Right hindlimb (tissue), 1 donor: Measurements from ENCODE around the gene NGEF.
"Not testable (repeated sequence)": the region's sequence is repeated elsewhere in the genome, so short reads cannot be mapped to it uniquely, and the experiment has no call there.

Experiments
- DNase-seq: peaks from one replicate; pipeline ENCODE4 v3.0.0-alpha.2; 2018

The NGEF gene

GRCh38 chr2:232925153-232925820, 87.8 kb downstream of the NGEF start:
- DNase-seq, result peak; percentile 24

DNA sequence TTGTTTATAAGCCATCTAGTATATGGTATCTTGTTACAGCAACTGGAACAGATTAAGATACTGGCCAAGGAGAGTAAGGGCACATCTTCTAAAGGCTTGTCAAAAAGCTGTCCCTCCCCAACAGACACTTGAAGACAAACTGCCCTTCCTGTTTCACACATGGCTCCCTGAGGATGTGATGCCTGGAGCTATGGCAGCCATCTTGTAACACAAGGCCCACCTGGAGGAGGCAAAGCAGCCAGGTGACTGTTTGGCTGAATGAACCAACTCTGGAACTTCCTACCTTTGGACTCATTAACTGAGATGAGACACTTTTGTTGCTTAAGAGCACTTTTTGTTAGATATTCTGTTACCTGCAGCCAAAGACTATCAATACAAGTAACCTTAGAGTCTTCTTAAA, 88.6 kb downstream of the NGEF start:
- DNase-seq, result no peak

GRCh38 chr2:232920760-232921159, 92.3 kb downstream of the NGEF start:
- no peak for DNase-seq

- no peak for DNase-seq
These were observed 93.0 kb downstream of the NGEF start for GRCh38 chr2:232920055-232920454.

DNA sequence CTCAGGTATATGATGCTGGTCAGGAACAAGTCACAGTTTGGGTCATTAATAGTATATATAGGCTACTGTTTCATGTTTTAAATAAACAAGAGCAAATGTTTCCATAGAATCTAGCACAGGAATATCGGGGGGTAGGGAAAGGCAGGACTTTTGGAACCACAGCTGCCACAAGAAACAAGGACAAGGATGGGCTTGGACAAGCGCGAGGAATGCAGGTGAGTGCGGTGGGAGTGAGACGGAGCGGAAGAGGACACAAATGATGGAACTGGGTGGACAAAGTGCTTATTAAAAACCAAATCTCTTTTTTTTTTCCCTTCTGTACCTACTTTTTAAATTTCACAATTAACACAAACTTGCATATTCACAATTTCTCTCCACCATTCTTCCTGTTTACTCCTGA, 93.9 kb downstream of the NGEF start:
- no peak for DNase-seq

DNA sequence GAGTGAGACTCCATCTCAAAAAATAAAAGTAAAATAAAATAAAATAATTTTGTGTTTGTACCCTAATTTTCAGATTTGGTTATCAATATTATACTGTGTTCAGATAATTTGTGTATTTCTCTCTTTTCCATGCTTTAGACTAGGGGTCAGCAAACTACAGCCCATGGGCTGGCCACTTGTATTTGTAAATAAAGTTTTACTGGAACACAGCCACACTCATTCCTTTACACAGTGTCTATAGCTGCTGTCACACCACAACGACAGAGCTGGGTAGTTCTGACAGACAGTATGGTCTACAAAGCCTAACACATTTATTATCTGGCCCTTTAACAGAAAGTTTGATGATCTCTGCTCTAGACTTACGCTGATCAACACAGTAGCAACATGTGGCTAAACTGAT, 99.2 kb downstream of the NGEF start:
- no peak for DNase-seq

DNA sequence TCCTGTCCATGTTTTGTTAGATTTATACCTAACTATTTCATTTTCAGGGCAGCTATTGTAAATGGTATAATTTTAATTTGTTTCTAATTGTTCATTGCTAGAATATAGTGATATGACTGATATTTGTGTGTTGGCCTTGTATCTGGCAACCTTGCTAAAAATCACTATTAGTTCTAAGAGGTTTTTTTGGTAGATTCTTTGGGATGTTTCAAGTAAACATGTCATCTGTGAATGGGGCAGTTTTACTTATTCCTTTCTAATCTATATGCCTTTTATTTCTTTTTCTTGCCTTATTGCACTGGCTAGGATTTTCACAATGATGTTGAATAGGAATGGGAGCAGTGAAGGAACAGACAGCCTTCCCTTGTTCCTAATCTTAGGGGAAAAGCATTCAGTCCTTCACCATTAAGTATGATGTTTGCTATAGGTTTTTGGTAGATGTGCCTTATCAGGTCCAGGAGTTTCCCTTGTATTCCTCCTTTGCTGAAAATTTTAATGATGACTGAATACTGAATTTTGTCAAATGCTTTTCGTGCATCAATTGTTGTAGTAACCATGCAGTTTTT, 101.3 kb downstream of the NGEF start:
- no peak for DNase-seq

DNA sequence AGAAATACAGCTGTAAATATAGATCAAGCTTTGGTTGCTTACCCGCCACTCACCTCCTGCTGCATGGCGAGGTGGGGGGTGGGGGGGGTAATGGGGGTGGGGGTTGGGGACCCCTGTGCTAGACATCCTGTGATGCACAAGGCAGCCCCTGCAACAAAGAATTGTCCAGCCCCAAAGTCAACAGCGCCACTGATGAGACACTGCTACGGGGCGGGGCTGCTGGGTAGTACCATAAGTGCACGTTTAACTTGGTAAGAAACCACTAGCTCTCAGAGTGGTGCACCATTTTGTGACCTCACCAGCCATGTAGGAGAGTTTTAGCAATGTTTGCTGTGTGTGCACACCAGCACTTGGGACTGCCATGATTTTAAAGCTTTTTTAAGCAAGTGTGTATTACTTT, 102.7 kb downstream of the NGEF start:
- DNase-seq, result no peak

GRCh38 chr2:232908695-232909094, 104.4 kb downstream of the NGEF start:
- DNase-seq, result no peak

DNA sequence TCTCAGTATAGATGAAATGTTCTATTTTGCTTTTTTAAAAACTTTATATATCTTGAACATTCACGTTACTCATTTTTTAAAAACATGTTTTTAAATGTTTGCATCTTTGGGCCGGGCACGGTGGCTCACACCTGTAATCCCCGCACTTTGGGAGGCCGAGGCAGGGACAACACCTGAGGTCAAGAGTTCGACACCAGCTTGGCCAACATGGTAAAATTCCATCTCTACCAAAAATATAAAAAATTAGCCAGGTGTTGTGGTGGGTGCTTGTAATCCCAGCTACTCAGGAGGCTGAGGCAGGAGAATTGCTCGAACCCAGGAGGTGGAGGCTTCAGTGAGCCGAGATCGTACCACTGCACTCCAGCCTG, 105.4 kb downstream of the NGEF start:
- DNase-seq, result not testable (repeated sequence)

GRCh38 chr2:232906867-232907717, 106.0 kb downstream of the NGEF start:
- DNase-seq, result not testable (repeated sequence)

GRCh38 chr2:232903989-232904388, 109.1 kb downstream of the NGEF start:
- DNase-seq, result no peak

DNA sequence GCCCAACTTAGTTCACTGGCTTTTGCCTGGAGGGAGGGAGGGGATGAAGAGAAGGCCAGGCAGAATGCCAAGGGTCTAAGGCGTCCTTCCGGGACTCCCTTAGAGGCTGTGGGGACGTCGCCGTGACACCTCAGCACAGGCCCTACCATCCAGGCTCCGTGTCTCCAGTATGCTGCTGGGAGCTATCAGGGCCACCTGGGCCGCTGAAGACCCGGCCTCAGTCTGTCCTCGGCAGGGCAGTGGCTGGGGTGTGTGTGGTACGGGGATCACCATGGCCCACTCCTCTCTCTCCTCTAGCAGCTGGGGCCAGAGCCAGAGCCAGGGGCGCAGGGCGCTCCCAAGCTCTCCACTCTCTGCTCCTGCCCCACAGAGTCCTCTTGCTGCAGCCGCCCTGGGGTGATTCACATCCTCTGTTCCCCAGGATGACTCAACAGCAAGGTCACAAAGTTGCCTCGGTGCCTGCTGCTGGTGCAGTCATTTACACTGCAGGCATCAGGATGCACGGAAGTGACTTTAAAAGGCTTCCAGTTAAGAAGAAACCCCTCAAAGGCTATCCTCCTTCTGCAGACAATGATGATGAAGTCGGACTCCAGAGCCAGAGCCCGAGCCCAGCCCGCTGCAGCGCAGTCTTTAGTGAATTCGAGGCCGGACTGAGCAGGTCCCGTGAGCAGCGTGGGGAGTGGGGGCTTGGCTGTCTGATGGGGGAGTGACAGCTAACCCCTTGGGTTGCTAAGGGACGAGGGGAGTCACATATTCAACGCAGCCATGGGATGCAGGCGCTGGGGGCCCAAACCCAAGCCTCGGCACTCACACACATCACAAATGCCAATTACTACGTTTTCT, 111.1 kb downstream of the NGEF start:
- DNase-seq, result no peak

DNA sequence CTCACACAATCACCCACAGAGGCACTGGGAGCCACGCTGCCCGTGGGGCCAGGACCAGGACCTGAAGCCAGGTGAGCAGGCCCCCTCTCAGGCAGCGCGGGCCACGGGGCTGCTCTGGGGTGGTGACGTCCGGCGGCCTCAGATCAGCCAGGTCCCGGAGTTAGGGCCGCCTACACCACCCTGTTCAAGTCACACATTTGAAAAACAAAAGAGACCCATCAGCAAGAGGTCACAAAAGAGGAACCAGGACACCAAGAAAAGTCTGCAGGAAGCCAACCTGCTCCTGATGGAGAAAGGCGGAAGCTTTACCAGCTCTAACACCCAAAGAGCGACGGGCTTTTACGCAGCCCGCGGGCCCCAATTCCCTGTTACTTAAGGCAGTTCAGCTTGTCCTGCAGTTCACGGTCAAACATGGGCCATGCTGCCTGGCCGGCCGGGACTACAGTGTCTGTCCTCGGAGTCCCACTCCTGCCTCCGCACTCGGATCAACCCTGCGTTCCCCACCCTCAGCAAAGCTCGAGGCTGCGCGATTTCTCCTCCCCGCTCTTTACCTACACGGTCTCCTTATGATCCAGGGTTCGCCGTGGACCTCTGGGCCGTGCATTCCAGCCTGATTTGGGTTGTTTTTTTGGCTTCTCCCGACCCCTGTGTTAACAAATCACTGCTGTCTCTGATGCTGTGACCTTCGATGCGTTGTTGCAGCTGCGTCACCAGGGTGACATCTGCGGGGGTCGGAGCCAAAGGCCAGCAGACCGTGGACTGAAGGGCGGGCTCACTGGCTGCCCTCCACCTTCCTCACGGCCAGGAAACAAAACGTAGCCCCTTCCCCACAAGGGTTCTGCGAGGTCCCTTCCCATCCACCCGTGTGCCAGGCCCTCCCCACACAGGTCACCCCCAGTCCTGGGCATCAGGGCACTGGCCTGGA, 112.0 kb downstream of the NGEF start:
- DNase-seq, result no peak

DNA sequence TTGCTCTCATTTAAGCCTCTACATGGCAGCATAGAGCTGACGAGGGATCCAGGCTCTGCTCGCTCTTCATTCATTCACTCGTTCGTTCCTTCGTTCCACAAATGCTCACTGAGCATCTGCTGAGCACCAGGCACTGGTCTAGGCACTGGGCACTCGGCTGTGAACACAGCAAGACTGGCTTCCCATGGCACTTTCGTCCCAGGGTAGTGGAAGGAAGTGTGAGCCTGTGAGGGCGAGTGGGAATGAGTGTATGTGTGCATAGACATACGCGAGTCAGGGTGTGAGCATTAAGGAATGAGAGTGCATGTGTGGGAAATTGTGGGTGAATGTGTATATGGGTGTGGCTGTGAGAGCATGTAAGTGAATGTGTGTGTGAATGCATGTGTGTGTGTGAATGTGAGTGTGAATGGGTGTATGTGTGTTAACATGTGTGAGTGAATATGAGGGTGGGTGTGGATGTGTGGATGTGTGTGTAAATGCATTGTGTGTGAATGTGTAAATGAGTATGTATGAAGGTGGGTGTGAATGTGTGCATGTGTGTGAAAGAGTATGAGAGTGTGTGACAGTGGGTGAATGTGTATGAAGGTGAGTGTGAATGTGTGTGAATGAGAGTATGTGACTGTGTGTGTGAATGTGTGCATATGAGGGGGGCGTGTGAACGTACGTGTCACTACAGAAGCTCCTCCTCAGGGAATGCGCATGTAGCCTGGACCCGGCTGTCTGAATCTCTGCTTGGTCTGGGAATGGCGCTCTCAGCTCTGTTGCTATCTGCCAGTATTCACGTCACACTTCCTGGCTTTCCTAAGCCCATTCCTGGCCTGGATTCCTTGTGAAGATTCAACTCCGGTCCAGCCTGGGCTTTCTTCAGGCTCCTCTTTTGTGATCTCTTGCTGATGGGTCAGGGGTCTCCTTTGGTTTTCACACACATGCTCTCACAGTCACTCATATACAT, 114.2 kb downstream of the NGEF start:
- no peak for DNase-seq

- DNase-seq, result no peak
These were observed 115.3 kb downstream of the NGEF start for GRCh38 chr2:232897598-232898408.

DNA sequence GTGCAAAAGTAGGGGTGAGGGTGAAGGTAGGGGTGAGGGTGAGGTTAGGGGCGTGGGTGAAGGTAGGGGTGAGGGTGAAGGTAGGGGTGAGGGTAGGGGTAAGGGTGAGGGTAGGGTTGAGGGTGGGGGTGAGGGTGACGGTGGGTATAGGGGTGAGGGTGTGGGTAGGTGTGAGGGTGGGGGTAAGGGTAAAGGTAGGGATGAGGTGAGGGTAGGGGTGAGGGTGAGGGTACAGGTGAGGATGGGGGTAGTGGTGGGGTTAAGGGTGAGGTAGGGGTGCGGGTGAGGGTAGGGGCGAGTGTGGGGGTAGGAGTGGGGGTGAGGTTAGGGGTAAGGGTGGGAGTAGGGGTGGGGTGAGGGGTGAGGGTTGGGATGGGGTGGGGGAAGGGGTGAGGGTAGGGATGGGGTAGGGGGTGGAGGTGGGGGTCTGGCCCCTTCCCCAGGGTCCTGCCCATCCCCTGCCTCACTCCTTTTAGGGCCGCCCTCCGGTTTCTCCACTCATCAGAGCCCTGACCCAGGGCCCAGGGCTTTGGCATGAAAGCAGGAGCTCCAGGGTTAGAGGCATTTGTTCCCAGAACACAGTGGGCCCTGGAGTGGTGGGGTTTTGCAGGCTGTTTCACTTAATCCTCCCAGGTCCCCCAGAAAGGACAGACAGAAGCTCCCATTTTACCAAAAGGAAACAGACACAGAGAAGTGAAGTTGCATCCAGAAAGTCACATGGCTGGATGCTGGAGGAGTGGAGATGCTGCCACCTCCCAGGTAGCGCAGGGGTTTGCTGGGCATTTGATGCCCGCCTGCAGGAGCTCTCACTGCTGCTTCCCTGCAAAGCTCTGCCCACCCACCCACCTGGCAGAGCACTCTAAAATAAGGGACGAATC, 116.1 kb downstream of the NGEF start:
- no peak for DNase-seq

GRCh38 chr2:232896111-232896510, 116.9 kb downstream of the NGEF start:
- no peak for DNase-seq

DNA sequence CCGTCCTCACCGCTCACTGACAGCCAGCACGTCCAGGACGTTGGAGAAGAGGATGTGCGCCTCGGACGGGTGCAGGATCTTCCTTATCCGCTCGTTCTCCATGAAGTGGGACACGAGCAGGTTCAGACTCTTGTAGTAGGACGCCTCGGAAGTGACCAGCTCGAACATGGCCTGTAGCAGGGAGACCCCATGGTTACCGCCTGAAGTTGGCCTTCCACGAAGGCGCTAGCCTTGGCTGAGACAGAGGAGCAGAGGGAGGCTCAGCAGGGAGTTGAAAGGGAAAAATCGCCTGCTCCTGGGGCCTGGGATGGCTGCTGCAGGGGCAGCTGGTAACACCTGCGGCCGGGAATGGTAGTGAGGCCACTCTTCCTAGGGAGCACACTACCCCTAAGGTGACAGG, 118.3 kb downstream of the NGEF start:
- DNase-seq, result no peak
